Naive thymus-derived CD4-positive, alpha-beta T cell (primary cell): Measurements from ENCODE around the gene RRP9. TPM values are rescaled to one million over a fixed set of nuclear protein-coding genes. Genes with fewer than 3 reads are reported as not detected.
"Not testable (repeated sequence)": the region's sequence is repeated elsewhere in the genome, so short reads cannot be mapped to it uniquely, and the experiment has no call there.

ENCODE experiments used
- ATAC-seq: fragments of 150-1000 bp; cut with Tn5 transposase; 2 replicates; pipeline ENCODE4 v1.10.0; 2021; ENCODE audit warnings: mild to moderate bottlenecking, moderate library complexity
- CTCF ChIA-PET: fragments of 350-600 bp; sonication (Branson Sonifier 250); formaldehyde crosslinking; loops from one replicate; lab custom pipeline; 2021; ENCODE audit warnings: antibody characterized with exemption; lab: Charles Lee
- POLR2A ChIA-PET: fragments of 350-600 bp; sonication (Branson Sonifier 250); formaldehyde crosslinking; loops from one replicate; lab custom pipeline; 2021; ENCODE audit warnings: antibody characterized with exemption, inconsistent platforms; lab: Charles Lee
- DNase-seq, 9 donors: peaks; one replicate each; pipeline versions ENCODE4 v3.0.0 to v3.0.0-alpha.2; 2020 to 2022; ENCODE audit warnings: mixed read lengths in 1 of 9
- H3K27ac ChIP-seq: one replicate; pipeline ENCODE4 v1.7.0; 2013; ENCODE audit warnings: mild to moderate bottlenecking, low read depth, low read length, moderate library complexity
- H3K27me3 ChIP-seq, 2 donors: one replicate each; pipeline ENCODE4 v1.7.0; 2013; ENCODE audit warnings: low read length in 2 of 2, mild to moderate bottlenecking in 2 of 2, moderate library complexity in 2 of 2; ENCODE audit not compliant: control insufficient read depth in 2 of 2, insufficient read depth in 2 of 2
- H3K36me3 ChIP-seq, 3 experiments: 1 replicate in 2 of 3; 2 replicates in 1 of 3; pipeline ENCODE4 v1.7.0; 2013; ENCODE audit warnings: low read length in 3 of 3, mild to moderate bottlenecking in 3 of 3, moderate library complexity in 1 of 3; ENCODE audit not compliant: insufficient read depth in 3 of 3, control insufficient read depth in 2 of 3
- H3K4me1 ChIP-seq, 2 donors: one replicate each; pipeline ENCODE4 v1.7.0; 2013; ENCODE audit warnings: low read length in 2 of 2, mild to moderate bottlenecking in 2 of 2, moderate library complexity in 1 of 2; ENCODE audit not compliant: control insufficient read depth in 2 of 2, insufficient read depth in 2 of 2
- H3K4me3 ChIP-seq: 2 replicates; pipeline ENCODE4 v1.7.0; 2013; ENCODE audit warnings: mild to moderate bottlenecking, low read length
- H3K9me3 ChIP-seq, 3 experiments: 1 replicate in 2 of 3; 2 replicates in 1 of 3; pipeline ENCODE4 v1.7.0; 2013; ENCODE audit warnings: low read length in 3 of 3; ENCODE audit not compliant: control insufficient read depth in 2 of 3
- H3K27ac Mint-ChIP-seq, 9 donors: one replicate each; pipeline ENCODE4 v1.8.0; 2020 to 2022; ENCODE audit warnings: mixed read lengths in 9 of 9, mild to moderate bottlenecking in 8 of 9, moderate library complexity in 5 of 9, inconsistent platforms in 2 of 9
- H3K27me3 Mint-ChIP-seq, 5 donors: one replicate each; pipeline ENCODE4 v1.8.0; 2021 to 2022; ENCODE audit warnings: mixed read lengths in 5 of 5, mild to moderate bottlenecking in 1 of 5
- H3K36me3 Mint-ChIP-seq, 5 donors: one replicate each; pipeline ENCODE4 v1.8.0; 2020 to 2022; ENCODE audit warnings: mixed read lengths in 5 of 5, mild to moderate bottlenecking in 3 of 5, inconsistent platforms in 1 of 5
- H3K4me1 Mint-ChIP-seq, 7 donors: one replicate each; pipeline ENCODE4 v1.8.0; 2020 to 2022; ENCODE audit warnings: mixed read lengths in 7 of 7, mild to moderate bottlenecking in 3 of 7, inconsistent platforms in 1 of 7
- H3K4me3 Mint-ChIP-seq, 10 donors: one replicate each; pipeline ENCODE4 v1.8.0; 2020 to 2022; ENCODE audit warnings: mild to moderate bottlenecking in 10 of 10, mixed read lengths in 10 of 10, moderate library complexity in 6 of 10, inconsistent platforms in 2 of 10
- H3K9me3 Mint-ChIP-seq, 11 donors: one replicate each; pipeline ENCODE4 v1.8.0; 2020 to 2022; ENCODE audit warnings: mixed read lengths in 11 of 11, mild to moderate bottlenecking in 4 of 11, inconsistent platforms in 1 of 11, moderate library complexity in 1 of 11
- intact Hi-C, 2 donors: fragments of 100-400 bp; cut with micrococcal nuclease; formaldehyde crosslinking; loops; one replicate each; pipeline ENCODE4 v1.15.1; 2023
- polyA plus RNA-seq, 2 donors: library from polyadenylated mRNA; unstranded; fragments of 300-500 nt; fragmentation: Illumina TruSeq; gene quantifications; one replicate each; pipeline ENCODE4 v1.2.3, GENCODE V29; 2021
- total RNA-seq, 6 experiments: library from RNA in 5 of 6; stranded (reverse) in 5 of 6; gene quantifications; 1 replicate in 5 of 6; 2 replicates in 1 of 6; pipeline ENCODE4 v1.2.3 and lab custom pipeline; 2021 to 2026

RRP9 gene
- total and polyA plus RNA-seq, 7 experiments from 2014 or later = 10.2 to 34.2 (median 18.6) TPM

DNA sequence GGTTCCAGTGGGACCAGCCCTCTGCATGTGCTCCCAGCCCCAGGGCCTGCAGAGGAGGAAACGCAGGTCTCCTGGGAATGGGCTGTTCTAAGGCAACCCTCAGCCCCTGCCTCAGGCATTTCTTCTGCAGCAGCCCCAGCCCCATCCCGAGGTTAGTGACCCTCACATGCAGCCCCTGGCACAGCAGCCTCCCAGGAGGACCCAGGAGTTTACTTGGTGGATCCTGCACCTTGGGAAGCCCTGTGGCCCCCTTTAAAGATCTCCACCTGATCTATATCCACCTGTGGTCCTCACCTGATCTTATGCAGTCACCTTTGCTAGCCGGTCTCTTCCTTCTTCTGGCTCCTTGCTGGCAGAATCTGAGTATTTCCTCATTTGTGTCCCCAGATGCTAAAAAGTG, 12.7 kb downstream of the RRP9 start:
- H3K27me3 Mint-ChIP-seq, DNase-seq: not testable (repeated sequence)
- peaks cover 0 to 18% (median 6%) of the 10 kb centered on the region in 3 experiments for H3K36me3 ChIP-seq

DNA sequence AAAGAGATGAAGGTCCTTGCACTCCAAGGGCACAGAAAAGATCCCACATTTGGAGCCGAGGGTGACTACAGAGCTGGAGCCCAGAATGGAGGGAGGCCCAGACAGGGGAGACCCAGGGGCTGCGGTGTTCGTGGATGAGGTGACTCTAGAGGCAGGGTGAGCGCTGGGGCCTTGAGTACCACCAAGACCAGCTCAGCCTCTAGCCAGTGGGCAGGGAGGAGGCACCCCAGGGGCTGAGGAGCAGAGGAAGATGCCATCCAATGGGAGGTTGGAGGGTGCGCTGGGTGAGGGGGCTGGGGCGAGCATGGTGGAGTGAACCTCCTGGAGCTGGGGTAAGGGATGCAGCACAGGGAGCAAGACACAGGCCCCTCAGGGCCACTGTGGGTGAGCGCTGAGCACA, 13.3 kb downstream of the RRP9 start:
- ChIA-PET POLR2A (no interaction called here), CTCF (no interaction called here)
- Mint-ChIP-seq H3K27ac (no peak overlapping the region), H3K4me1 (no peaks in the 10 kb centered on the region), H3K4me3 (no peak overlapping the region), H3K9me3 (no peaks in the 10 kb centered on the region), H3K27me3 (no peaks in the 10 kb centered on the region), H3K36me3 (peaks cover 0 to 10% (median 2%) of the 10 kb centered on the region in 5 donors)
- peaks cover 0 to 13% (median under 1%) of the 10 kb centered on the region in 3 experiments for H3K36me3 ChIP-seq
- no peak overlapping the region for H3K27ac ChIP-seq
- intact Hi-C loops = no loop called here
- no peaks in the 10 kb centered on the region for H3K9me3 ChIP-seq
- ATAC-seq (no peak), DNase-seq (no peak)
- H3K4me3 ChIP-seq = no peak overlapping the region
- H3K4me1 ChIP-seq = no peaks in the 10 kb centered on the region
- no peaks in the 10 kb centered on the region for H3K27me3 ChIP-seq

More for the DNA sequence above, 12.7 kb downstream of the RRP9 start:
- H3K27me3 ChIP-seq, H3K9me3 Mint-ChIP-seq, CTCF ChIA-PET, intact Hi-C loops, H3K9me3 ChIP-seq, H3K27ac ChIP-seq, H3K4me3 ChIP-seq, H3K4me1 Mint-ChIP-seq, H3K4me3 Mint-ChIP-seq, ATAC-seq, H3K4me1 ChIP-seq, POLR2A ChIA-PET: not testable (repeated sequence)
- Mint-ChIP-seq H3K36me3 (peaks cover 0 to 15% (median 4%) of the 10 kb centered on the region in 5 donors), H3K27ac (peak overlapping the region in 1 of 9 donors; percentile 30)

DNA sequence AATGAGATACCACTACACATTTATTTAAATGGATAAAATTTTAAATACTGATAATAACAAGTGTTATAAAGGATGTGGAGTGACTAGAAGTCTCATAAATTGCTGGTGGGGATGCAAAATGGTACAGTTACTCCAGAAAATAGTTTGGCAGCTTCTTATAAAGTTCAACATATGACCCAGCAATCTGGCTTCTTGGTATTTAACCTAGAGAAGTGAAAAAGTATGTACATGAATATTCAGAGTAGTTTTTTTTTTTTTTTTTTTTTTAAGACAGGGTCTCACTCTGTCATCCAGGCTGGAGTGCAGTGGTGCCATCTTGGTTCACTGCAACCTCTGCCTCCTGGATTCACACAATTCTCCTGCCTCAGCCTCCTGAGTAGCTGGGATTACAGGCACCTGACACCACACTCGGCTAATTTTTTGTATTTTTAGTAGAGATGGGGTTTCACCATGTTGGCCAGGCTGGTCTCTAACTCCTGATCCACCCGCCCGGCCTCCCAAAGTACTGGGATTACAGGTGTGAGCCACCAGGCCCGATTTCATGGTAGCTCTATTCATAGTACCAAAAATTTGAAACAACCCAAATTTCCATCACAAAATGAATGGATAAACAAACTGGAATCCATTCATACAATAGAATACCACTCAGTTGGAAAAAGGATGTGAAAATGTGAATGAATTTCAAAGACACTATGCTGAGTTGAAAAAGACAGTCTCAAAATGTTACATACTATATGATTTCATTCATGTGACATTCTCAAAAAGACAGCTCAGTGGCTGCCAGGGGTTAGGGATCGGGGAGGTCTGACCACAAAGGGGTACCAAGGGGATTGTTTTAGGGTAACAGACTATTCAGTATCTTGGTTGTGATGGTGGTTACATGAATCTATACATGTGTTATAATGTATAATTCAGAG, 14.4 kb downstream of the RRP9 start:
- Mint-ChIP-seq H3K9me3 (no peaks in the 10 kb centered on the region), H3K27me3 (peaks cover 0 to 2% (median 0%) of the 10 kb centered on the region in 5 donors), H3K36me3 (peaks cover 0 to 5% (median 0%) of the 10 kb centered on the region in 5 donors), H3K4me3 (no peak overlapping the region), H3K4me1 (no peaks in the 10 kb centered on the region), H3K27ac (no peak overlapping the region)
- H3K36me3 ChIP-seq = peaks cover 0 to 3% (median 0%) of the 10 kb centered on the region in 3 experiments
- POLR2A ChIA-PET = interaction anchor here (0.6 kb wide), 1 partner anchor 13 kb away, joined by 3 read pairs; no protein-coding TSS in a partner anchor
- CTCF ChIA-PET = interaction anchor here (0.6 kb wide), 1 partner anchor 1681 kb away, joined by 4 read pairs; no protein-coding TSS in a partner anchor
- no peak overlapping the region for H3K4me3 ChIP-seq
- no peaks in the 10 kb centered on the region for H3K9me3 ChIP-seq
- no peak for ATAC-seq
- no peaks in the 10 kb centered on the region for H3K4me1 ChIP-seq
- H3K27ac ChIP-seq = no peak overlapping the region
- intact Hi-C loops = no loop called here
- no peak for DNase-seq
- H3K27me3 ChIP-seq = no peaks in the 10 kb centered on the region

DNA sequence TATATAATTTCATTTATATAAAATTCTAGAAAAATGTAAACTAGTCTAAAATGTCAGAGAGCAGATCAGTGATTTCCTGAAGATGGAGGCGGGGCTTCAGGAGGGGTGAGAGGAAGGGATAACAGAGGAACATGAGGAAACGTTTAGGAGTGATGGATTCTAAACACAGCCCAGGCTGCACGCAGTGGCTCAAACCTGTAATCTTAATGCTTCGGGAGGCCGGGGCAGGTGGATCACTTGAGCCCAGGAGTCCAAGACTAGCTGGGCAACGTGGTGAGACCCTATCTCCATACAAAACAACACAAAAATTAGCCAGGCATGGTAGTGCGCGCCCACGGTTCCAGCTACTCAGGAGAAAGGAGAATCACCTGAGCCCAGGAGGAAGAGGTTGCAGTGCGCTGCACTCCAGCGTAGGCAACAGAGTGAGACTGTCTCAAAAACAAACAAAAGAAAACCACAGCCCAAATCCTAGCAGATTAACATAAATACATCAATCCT, 20.6 kb downstream of the RRP9 start:
- ChIA-PET POLR2A (interaction anchor here (0.6 kb wide), 1 partner anchor 84 kb away, joined by 3 read pairs; no protein-coding TSS in a partner anchor), CTCF (interaction anchor here (0.6 kb wide), 1 partner anchor 1265 kb away, joined by 5 read pairs; no protein-coding TSS in a partner anchor)
- Histone ChIP-seq H3K4me3 (no peak overlapping the region), H3K9me3 (no peaks in the 10 kb centered on the region), H3K27ac (no peak overlapping the region), H3K27me3 (no peaks in the 10 kb centered on the region), H3K36me3 (no peaks in the 10 kb centered on the region), H3K4me1 (no peaks in the 10 kb centered on the region)
- Mint-ChIP-seq H3K27ac (no peak overlapping the region), H3K36me3 (no peaks in the 10 kb centered on the region), H3K27me3 (peaks cover 0 to 22% (median 7%) of the 10 kb centered on the region in 5 donors), H3K9me3 (peaks cover 0 to 2% (median 0%) of the 10 kb centered on the region in 11 donors), H3K4me1 (no peaks in the 10 kb centered on the region), H3K4me3 (no peak overlapping the region)
- ATAC-seq (no peak), DNase-seq (no peak)
- intact Hi-C loops = no loop called here

DNA sequence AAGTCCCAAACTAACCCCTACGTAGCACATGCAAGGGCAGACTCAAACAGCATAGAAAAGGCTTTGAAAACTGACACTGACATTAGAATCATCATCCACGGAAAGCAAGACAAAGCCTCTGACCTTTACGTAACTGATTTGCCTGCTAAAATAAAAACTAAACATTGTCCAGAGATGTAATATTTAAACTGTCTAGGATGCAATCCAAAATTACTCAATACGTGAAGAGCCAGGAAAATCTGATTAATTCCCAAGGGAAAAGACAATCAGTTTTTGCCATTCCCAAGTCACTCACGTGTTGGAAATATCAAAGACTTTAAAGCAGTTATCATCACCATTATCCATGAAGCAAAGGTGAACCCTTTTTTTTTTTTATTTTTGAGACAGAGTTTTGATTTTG, 25.3 kb downstream of the RRP9 start:
- POLR2A ChIA-PET = no interaction called here
- Mint-ChIP-seq H3K9me3 (peaks cover 0 to 2% (median 0%) of the 10 kb centered on the region in 11 donors), H3K27ac (no peak overlapping the region), H3K36me3 (no peaks in the 10 kb centered on the region), H3K4me3 (no peak overlapping the region), H3K27me3 (peaks cover 0 to 22% (median 4%) of the 10 kb centered on the region in 5 donors), H3K4me1 (no peaks in the 10 kb centered on the region)
- Histone ChIP-seq H3K36me3 (no peaks in the 10 kb centered on the region), H3K27ac (no peak overlapping the region), H3K4me1 (no peaks in the 10 kb centered on the region), H3K9me3 (no peaks in the 10 kb centered on the region), H3K4me3 (no peak overlapping the region), H3K27me3 (no peaks in the 10 kb centered on the region)
- no peak for DNase-seq
- intact Hi-C loops = no loop called here
- CTCF ChIA-PET = no interaction called here
- no peak for ATAC-seq

DNA sequence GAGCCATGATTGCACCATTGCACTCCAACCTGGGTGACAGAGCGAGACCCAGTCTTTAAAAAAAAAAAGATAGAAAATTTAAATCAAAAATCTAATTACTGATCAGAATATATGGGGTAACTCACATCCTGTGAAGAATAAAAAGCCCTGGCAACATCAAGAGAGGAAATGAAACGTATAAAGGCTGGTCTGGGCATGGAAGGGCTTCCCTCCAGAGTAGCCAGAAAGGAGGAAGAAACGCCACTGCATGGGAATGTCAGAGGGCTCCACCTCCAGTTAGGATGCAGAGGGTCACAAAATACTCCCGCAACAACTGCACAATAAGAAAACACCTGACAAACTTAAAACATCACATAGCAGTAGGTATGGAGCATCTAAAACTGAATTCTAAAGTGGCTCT, 33.7 kb downstream of the RRP9 start:
- ChIA-PET CTCF (no interaction called here), POLR2A (no interaction called here)
- Mint-ChIP-seq H3K27ac (no peak overlapping the region), H3K4me3 (no peak overlapping the region), H3K4me1 (no peaks in the 10 kb centered on the region), H3K36me3 (peaks cover 0 to 23% (median 11%) of the 10 kb centered on the region in 5 donors), H3K27me3 (peaks cover 4 to 30% (median 21%) of the 10 kb centered on the region in 5 donors), H3K9me3 (peaks cover 0 to 49% (median 23%) of the 10 kb centered on the region in 11 donors)
- Histone ChIP-seq H3K27me3 (no peaks in the 10 kb centered on the region), H3K9me3 (peaks cover 0 to 7% (median 0%) of the 10 kb centered on the region in 3 experiments), H3K36me3 (no peaks in the 10 kb centered on the region), H3K4me1 (no peaks in the 10 kb centered on the region), H3K27ac (no peak overlapping the region), H3K4me3 (no peak overlapping the region)
- intact Hi-C loops = no loop called here
- ATAC-seq = no peak
- DNase-seq = no peak
